GM21737 (cell line): Measurements from ENCODE around the gene RBM33.

Experiments used
- ATAC-seq: cut with Tn5 transposase; IDR thresholded peaks from one replicate; pipeline ENCODE4 v1.9.1; 2021; ENCODE audit warnings: mild to moderate bottlenecking, moderate library complexity; ENCODE audit not compliant: unreplicated experiment

Gene RBM33

GRCh38 chr7:155803418-155804376, 159.2 kb downstream of the RBM33 start:
- no peak for ATAC-seq

GRCh38 chr7:155804431-155804831, 160.0 kb downstream of the RBM33 start:
- no peak for ATAC-seq

- ATAC-seq = no peak
Observed at GRCh38 chr7:155804897-155805825, 160.7 kb downstream of the RBM33 start.

GRCh38 chr7:155805826-155806095, 161.3 kb downstream of the RBM33 start:
- ATAC-seq = no peak

- ATAC-seq = no peak
Observed at GRCh38 chr7:155806096-155806871, 161.8 kb downstream of the RBM33 start.

- no peak for ATAC-seq
Observed at GRCh38 chr7:155807065-155807671, 162.7 kb downstream of the RBM33 start.

- no peak for ATAC-seq
Observed at GRCh38 chr7:155807789-155808548, 163.5 kb downstream of the RBM33 start.

- no peak for ATAC-seq
Observed at GRCh38 chr7:155808549-155809331, 164.3 kb downstream of the RBM33 start.

- no peak for ATAC-seq
Observed at GRCh38 chr7:155809332-155809946, 165.0 kb downstream of the RBM33 start.

GRCh38 chr7:155809947-155810769, 165.7 kb downstream of the RBM33 start:
- no peak for ATAC-seq

GRCh38 chr7:155810770-155811559, 166.5 kb downstream of the RBM33 start:
- no peak for ATAC-seq

GRCh38 chr7:155811560-155811894, 167.1 kb downstream of the RBM33 start:
- ATAC-seq = no peak

GRCh38 chr7:155811895-155812761, 167.7 kb downstream of the RBM33 start, which contains the start of gene SHH:
TSS of gene SHH (minus strand) at chr7:155812463. CDS start at chr7:155812122, 341 bp downstream.
- no peak for ATAC-seq

GRCh38 chr7:155813125-155813524, 168.7 kb downstream of the RBM33 start:
- ATAC-seq = no peak

GRCh38 chr7:155813546-155814315, 169.3 kb downstream of the RBM33 start:
- ATAC-seq = no peak
